ENCODE measurements around the gene PBX1. TPM values are rescaled to one million over a fixed set of nuclear protein-coding genes. Genes with fewer than 3 reads are reported as not detected.
"Not testable (repeated sequence)": the region's sequence is repeated elsewhere in the genome, so short reads cannot be mapped to it uniquely, and the experiment has no call there.

The PBX1 gene
- total and polyA plus RNA-seq, 4 donors, result 14.0 to 125 (median 40.0) TPM

GRCh38 chr1:164602101-164602422, 43.1 kb downstream of the PBX1 start:
- peak overlapping the region; percentile 37 to 65 for H3K27ac ChIP-seq (ENCODE audit: low read depth in 1 of 2, low read length in 2 of 2)
- no peaks in the 10 kb centered on the region for H3K9me3 ChIP-seq (ENCODE audit: control insufficient read depth, low read length)
- H3K4me3 ChIP-seq (ENCODE audit: low read length in 2 of 2), result no peak overlapping the region
- H3K27me3 ChIP-seq (ENCODE audit: control insufficient read depth in 1 of 2, insufficient read depth in 2 of 2, low read length in 1 of 2), result no peaks in the 10 kb centered on the region
- no peak for DNase-seq
- H3K36me3 ChIP-seq (ENCODE audit: control insufficient read depth in 1 of 2, insufficient read depth in 2 of 2, low read length in 1 of 2), result no peaks in the 10 kb centered on the region
- H3K4me1 ChIP-seq (ENCODE audit: control insufficient read depth in 1 of 2, insufficient read depth in 2 of 2, low read length in 2 of 2), result peaks cover 3 to 5% of the 10 kb centered on the region in 2 donors
- peak; percentile 52 for ATAC-seq (ENCODE audit: low FRiP score)
- WGBS, 2 donors, result 36 to 44% methylated on average over 4 of the region's 4 CpGs
- intact Hi-C loops (cut with DNase I), result no loop called here

- H3K27ac ChIP-seq (ENCODE audit: low read depth in 1 of 2, low read length in 2 of 2), result peak overlapping the region; percentile 55 to 65
- peak overlapping the region; percentile 20 to 64 for H3K4me3 ChIP-seq (ENCODE audit: low read length in 2 of 2)
- H3K4me1 ChIP-seq (ENCODE audit: control insufficient read depth in 1 of 2, insufficient read depth in 2 of 2, low read length in 2 of 2), result peaks cover 3 to 5% of the 10 kb centered on the region in 2 donors
- intact Hi-C loops (cut with DNase I), result no loop called here
- DNase-seq, result peak in 1 of 2 donors; percentile 56
- 2 to 3% methylated on average over 10 of the region's 10 CpGs for WGBS, 2 donors
- no peaks in the 10 kb centered on the region for H3K36me3 ChIP-seq (ENCODE audit: control insufficient read depth in 1 of 2, insufficient read depth in 2 of 2, low read length in 1 of 2)
- H3K9me3 ChIP-seq (ENCODE audit: control insufficient read depth, low read length), result no peaks in the 10 kb centered on the region
- ATAC-seq (ENCODE audit: low FRiP score), result peak; percentile 68
- no peaks in the 10 kb centered on the region for H3K27me3 ChIP-seq (ENCODE audit: control insufficient read depth in 1 of 2, insufficient read depth in 2 of 2, low read length in 1 of 2)
Observed at GRCh38 chr1:164602480-164603093, 43.6 kb downstream of the PBX1 start.

DNA sequence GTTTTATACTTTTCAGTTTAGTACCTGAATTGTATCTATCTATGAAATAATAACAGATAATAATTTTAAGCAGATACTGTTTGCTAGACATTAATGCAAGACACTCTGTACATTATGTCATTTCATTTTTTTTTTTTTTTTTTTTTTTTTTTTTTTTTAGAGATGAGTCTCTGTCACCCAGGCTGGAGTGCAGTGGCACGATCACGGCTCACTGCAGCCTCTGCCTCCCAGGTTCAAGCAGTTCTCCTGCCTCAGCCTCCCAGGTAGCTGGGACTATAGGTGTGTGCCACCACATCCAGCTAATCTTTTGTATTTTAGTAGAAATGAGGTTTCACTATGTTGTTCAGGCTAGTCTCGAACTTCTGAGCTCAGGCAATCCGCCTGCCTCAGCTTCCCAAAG, 44.8 kb downstream of the PBX1 start:
- H3K4me3 ChIP-seq (ENCODE audit: low read length in 2 of 2); H3K9me3 ChIP-seq (ENCODE audit: control insufficient read depth, low read length); ATAC-seq (ENCODE audit: low FRiP score); DNase-seq; H3K4me1 ChIP-seq (ENCODE audit: control insufficient read depth in 1 of 2, insufficient read depth in 2 of 2, low read length in 2 of 2); H3K36me3 ChIP-seq (ENCODE audit: control insufficient read depth in 1 of 2, insufficient read depth in 2 of 2, low read length in 1 of 2); H3K27me3 ChIP-seq (ENCODE audit: control insufficient read depth in 1 of 2, insufficient read depth in 2 of 2, low read length in 1 of 2); intact Hi-C loops (cut with DNase I); H3K27ac ChIP-seq (ENCODE audit: low read depth in 1 of 2, low read length in 2 of 2): not testable (repeated sequence)
- 85 to 94% methylated on average over 4 of the region's 4 CpGs for WGBS, 2 donors

- intact Hi-C loops (cut with DNase I), result no loop called here
- H3K4me1 ChIP-seq (ENCODE audit: control insufficient read depth in 1 of 2, insufficient read depth in 2 of 2, low read length in 2 of 2), result peaks cover 3 to 6% of the 10 kb centered on the region in 2 donors
- 52 to 77% methylated on average over 2 of the region's 2 CpGs for WGBS, 2 donors
- no peaks in the 10 kb centered on the region for H3K9me3 ChIP-seq (ENCODE audit: control insufficient read depth, low read length)
- H3K4me3 ChIP-seq (ENCODE audit: low read length in 2 of 2), result no peak overlapping the region
- H3K36me3 ChIP-seq (ENCODE audit: control insufficient read depth in 1 of 2, insufficient read depth in 2 of 2, low read length in 1 of 2), result no peaks in the 10 kb centered on the region
- ATAC-seq (ENCODE audit: low FRiP score), result no peak
- no peak for DNase-seq
- H3K27ac ChIP-seq (ENCODE audit: low read depth in 1 of 2, low read length in 2 of 2), result no peak overlapping the region
- H3K27me3 ChIP-seq (ENCODE audit: control insufficient read depth in 1 of 2, insufficient read depth in 2 of 2, low read length in 1 of 2), result no peaks in the 10 kb centered on the region
Observed at GRCh38 chr1:164604541-164604940, 45.6 kb downstream of the PBX1 start.

DNA sequence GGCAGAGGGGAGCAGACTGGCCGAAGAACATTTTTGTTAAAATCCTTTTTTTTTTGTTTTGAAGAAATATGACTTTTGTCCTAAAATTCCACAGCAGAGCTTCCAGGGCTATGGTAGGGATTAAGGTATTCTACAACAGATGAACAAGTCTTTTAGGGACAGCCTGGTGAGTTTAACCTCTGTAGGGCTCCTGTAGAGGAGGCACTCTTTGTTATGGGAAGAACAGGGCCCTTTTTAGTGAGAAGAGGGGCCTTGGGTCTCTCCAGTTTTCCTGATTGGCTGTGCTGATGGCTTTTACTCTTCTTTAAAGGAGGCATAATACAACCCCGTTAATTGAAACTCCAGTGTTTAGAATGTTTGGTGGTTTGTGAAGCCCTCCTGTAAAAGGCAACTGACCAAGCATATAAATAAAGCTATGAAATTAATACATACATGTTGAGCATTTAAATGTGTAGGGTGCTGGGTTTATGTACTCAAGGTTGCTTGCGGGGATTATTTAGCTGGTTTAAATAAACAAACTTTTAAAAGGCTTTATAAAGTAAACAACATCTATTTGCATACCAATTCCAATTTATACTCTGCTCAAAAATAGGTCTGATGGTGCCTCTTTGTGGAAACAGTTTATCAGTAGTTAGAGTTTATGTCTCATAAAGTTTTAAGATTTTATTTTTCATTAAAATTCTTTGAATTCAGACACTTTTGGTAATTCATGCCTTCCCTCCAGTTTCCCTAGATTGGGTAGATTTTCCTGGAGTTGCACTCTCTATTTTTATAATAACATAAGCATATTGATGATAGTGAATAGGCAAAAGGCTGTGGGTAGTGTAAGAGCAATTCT, 46.5 kb downstream of the PBX1 start:
- ATAC-seq (ENCODE audit: low FRiP score), result no peak
- intact Hi-C loops (cut with DNase I), result no loop called here
- no peak for DNase-seq
- Histone ChIP-seq H3K4me3 (ENCODE audit: low read length in 2 of 2) (no peak overlapping the region), H3K36me3 (ENCODE audit: control insufficient read depth in 1 of 2, insufficient read depth in 2 of 2, low read length in 1 of 2) (no peaks in the 10 kb centered on the region), H3K9me3 (ENCODE audit: control insufficient read depth, low read length) (no peaks in the 10 kb centered on the region), H3K4me1 (ENCODE audit: control insufficient read depth in 1 of 2, insufficient read depth in 2 of 2, low read length in 2 of 2) (peaks cover 6% of the 10 kb centered on the region in 2 donors), H3K27ac (ENCODE audit: low read depth in 1 of 2, low read length in 2 of 2) (peak overlapping the region in 1 of 2 donors; percentile 25), H3K27me3 (ENCODE audit: control insufficient read depth in 1 of 2, insufficient read depth in 2 of 2, low read length in 1 of 2) (no peaks in the 10 kb centered on the region)
- WGBS, 2 donors, result 95 to 96% methylated on average over 3 of the region's 3 CpGs

DNA sequence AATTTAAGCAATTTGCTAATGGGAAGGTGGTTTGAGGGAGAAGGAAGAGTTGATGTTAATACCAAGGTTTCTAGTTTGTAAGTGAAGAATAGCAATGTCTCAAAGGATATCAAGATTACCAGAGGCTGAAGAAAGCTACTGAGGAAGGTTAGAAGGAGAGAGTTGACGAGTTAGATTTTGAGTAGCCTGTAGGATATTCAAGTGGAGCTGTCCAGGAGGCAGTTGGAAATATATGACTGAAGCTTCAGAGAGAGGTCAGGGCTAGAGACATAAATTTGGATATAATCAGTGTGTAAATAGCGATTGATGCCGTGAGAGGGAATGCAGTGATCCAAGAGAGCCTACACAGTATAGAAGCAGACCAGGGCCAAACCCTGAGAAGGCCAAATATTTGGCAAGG, 48.4 kb downstream of the PBX1 start:
- H3K9me3 ChIP-seq (ENCODE audit: control insufficient read depth, low read length), result no peaks in the 10 kb centered on the region
- no peak overlapping the region for H3K4me3 ChIP-seq (ENCODE audit: low read length in 2 of 2)
- WGBS, 2 donors, result 86 to 87% methylated on average over 3 of the region's 3 CpGs
- H3K27ac ChIP-seq (ENCODE audit: low read depth in 1 of 2, low read length in 2 of 2), result no peak overlapping the region
- H3K4me1 ChIP-seq (ENCODE audit: control insufficient read depth in 1 of 2, insufficient read depth in 2 of 2, low read length in 2 of 2), result peaks cover 1 to 6% of the 10 kb centered on the region in 2 donors
- no peaks in the 10 kb centered on the region for H3K27me3 ChIP-seq (ENCODE audit: control insufficient read depth in 1 of 2, insufficient read depth in 2 of 2, low read length in 1 of 2)
- no peak for ATAC-seq (ENCODE audit: low FRiP score)
- intact Hi-C loops (cut with DNase I), result no loop called here
- no peaks in the 10 kb centered on the region for H3K36me3 ChIP-seq (ENCODE audit: control insufficient read depth in 1 of 2, insufficient read depth in 2 of 2, low read length in 1 of 2)
- no peak for DNase-seq

DNA sequence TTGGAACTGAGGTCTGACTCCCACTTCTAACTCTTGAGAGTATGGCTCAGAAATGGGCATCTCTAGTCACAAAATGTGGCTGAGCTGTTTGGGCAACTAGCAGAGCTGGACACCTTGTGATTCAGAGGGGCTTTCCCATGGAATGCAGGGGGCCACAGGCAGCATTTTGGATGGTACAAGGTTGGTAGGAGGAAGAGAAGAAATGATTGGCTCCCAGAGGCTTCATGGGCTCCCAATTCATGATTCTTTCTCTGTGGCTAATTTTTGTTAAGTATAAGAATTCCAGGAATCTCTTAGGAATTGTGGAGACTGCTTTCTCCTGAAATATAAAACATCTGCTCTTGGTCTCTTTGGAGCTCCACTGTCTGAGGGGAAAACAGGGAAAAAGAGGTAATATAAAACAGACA, 49.7 kb downstream of the PBX1 start:
- H3K9me3 ChIP-seq (ENCODE audit: control insufficient read depth, low read length), result no peaks in the 10 kb centered on the region
- peaks cover 4 to 10% of the 10 kb centered on the region in 2 donors for H3K4me1 ChIP-seq (ENCODE audit: control insufficient read depth in 1 of 2, insufficient read depth in 2 of 2, low read length in 2 of 2)
- no peaks in the 10 kb centered on the region for H3K27me3 ChIP-seq (ENCODE audit: control insufficient read depth in 1 of 2, insufficient read depth in 2 of 2, low read length in 1 of 2)
- H3K27ac ChIP-seq (ENCODE audit: low read depth in 1 of 2, low read length in 2 of 2), result peak overlapping the region in 1 of 2 donors; percentile 24
- no peaks in the 10 kb centered on the region for H3K36me3 ChIP-seq (ENCODE audit: control insufficient read depth in 1 of 2, insufficient read depth in 2 of 2, low read length in 1 of 2)
- intact Hi-C loops (cut with DNase I), result no loop called here
- no peak for ATAC-seq (ENCODE audit: low FRiP score)
- DNase-seq, result no peak
- no peak overlapping the region for H3K4me3 ChIP-seq (ENCODE audit: low read length in 2 of 2)

DNA sequence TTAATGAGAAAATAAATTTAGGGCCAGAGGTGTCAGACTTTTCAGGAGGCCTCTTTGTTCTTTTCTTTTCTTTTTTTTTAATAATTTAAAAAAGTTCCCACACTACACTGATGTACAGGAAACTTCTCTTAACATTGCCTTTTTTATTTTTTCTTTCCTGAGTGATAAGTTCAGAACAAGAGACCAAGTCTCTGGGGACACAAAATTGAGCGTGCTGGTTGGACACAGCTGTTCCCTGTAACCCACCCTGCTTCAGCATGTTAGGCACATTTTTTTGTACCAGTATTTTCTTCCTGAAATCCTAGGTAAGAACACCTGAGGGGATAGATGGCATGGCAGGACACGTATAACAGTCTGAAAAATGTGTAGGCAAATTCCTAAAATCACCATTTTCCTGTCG, 50.1 kb downstream of the PBX1 start:
- Histone ChIP-seq H3K9me3 (ENCODE audit: control insufficient read depth, low read length) (no peaks in the 10 kb centered on the region), H3K27me3 (ENCODE audit: control insufficient read depth in 1 of 2, insufficient read depth in 2 of 2, low read length in 1 of 2) (no peaks in the 10 kb centered on the region), H3K27ac (ENCODE audit: low read depth in 1 of 2, low read length in 2 of 2) (peak overlapping the region in 1 of 2 donors; percentile 30), H3K4me3 (ENCODE audit: low read length in 2 of 2) (no peak overlapping the region), H3K36me3 (ENCODE audit: control insufficient read depth in 1 of 2, insufficient read depth in 2 of 2, low read length in 1 of 2) (no peaks in the 10 kb centered on the region), H3K4me1 (ENCODE audit: control insufficient read depth in 1 of 2, insufficient read depth in 2 of 2, low read length in 2 of 2) (peaks cover 4 to 10% of the 10 kb centered on the region in 2 donors)
- DNase-seq (no peak), ATAC-seq (ENCODE audit: low FRiP score) (no peak)
- WGBS, 2 donors, result 51 to 59% methylated on average over 3 of the region's 3 CpGs
- intact Hi-C loops (cut with DNase I), result no loop called here
